ENCODE results near the gene C1orf167.

DNA sequence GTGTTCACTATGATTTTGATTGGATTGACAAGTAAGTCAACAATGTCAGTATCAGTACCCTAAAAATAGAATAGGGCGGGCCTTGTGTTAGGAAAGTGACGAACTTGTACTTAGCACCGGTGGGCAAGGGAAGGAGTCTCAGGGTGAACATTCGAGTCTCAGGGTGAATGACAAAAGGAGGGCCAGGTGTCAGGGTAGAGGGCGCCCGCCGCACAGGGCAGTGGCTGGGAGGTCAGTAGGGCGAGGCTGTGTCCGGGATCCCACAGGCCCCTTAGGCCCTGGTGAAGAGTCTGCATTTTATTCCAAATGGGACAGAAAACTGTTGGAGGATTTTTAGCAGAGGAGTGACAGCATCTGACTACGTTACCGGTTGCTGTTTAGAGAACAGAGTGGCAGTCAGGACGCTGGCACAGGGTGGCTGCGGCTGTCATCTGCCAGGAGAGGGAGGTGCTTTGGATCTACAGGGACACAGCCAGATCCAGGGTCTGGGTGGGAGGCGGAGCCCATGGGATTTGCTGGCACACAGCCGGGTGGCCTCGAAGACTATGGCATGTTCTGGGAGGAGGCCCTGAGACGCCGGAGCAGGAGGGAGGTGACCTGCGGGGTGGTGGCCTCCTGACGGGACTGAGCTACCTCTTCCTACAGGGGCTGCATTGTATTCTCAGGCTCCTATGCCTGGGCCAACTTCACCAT, 15.1 kb upstream of the C1orf167 start:
- TF ChIP-seq, protein P1, sequence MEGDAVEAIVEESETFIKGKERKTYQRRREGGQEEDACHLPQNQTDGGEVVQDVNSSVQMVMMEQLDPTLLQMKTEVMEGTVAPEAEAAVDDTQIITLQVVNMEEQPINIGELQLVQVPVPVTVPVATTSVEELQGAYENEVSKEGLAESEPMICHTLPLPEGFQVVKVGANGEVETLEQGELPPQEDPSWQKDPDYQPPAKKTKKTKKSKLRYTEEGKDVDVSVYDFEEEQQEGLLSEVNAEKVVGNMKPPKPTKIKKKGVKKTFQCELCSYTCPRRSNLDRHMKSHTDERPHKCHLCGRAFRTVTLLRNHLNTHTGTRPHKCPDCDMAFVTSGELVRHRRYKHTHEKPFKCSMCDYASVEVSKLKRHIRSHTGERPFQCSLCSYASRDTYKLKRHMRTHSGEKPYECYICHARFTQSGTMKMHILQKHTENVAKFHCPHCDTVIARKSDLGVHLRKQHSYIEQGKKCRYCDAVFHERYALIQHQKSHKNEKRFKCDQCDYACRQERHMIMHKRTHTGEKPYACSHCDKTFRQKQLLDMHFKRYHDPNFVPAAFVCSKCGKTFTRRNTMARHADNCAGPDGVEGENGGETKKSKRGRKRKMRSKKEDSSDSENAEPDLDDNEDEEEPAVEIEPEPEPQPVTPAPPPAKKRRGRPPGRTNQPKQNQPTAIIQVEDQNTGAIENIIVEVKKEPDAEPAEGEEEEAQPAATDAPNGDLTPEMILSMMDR (IDR thresholded peaks at IDR 0.05 in 8 of 11, conservative IDR thresholded peaks at IDR 0.05 in 3 of 11), result no peak
- TF ChIP-seq POLR2A (IDR thresholded peaks at IDR 0.05) (no peak), POLR2AphosphoS5 (IDR thresholded peaks at IDR 0.05) (no peak)
